ENCODE measurements around the gene PLOD2. TPM values are rescaled to one million over a fixed set of nuclear protein-coding genes. Genes with fewer than 3 reads are reported as not detected.

The PLOD2 gene
- total RNA-seq, 6 experiments from 2014 or later = 22.7 to 196 (median 57.6) TPM

DNA sequence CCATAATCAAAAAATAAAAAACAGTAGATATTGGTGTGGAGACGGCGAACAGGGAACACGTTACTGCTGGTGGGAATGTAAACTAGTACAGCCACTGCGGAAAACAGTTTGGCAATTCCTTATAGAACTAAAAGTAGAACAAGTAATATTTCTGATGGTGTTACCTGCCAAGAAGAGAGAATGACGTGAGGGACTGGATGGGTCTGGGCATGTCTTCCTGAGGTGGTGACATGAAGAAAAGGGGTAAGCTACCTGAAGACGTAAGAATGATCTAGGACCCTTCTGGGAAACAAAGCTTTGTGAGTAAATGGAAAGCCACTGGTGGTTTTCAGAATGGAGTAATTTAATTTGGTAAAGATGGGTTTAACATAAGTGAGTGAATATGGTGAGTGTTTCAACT lies 19.4 kb upstream of the PLOD2 start:
- WGBS (ENCODE audit: insufficient coverage, low coverage, low lambda C conversion rate, missing lambda C conversion rate) = 76% methylated on average over 6 of the region's 6 CpGs
- no peak overlapping the region for H3K4me3 ChIP-seq
- no peak for ATAC-seq

DNA sequence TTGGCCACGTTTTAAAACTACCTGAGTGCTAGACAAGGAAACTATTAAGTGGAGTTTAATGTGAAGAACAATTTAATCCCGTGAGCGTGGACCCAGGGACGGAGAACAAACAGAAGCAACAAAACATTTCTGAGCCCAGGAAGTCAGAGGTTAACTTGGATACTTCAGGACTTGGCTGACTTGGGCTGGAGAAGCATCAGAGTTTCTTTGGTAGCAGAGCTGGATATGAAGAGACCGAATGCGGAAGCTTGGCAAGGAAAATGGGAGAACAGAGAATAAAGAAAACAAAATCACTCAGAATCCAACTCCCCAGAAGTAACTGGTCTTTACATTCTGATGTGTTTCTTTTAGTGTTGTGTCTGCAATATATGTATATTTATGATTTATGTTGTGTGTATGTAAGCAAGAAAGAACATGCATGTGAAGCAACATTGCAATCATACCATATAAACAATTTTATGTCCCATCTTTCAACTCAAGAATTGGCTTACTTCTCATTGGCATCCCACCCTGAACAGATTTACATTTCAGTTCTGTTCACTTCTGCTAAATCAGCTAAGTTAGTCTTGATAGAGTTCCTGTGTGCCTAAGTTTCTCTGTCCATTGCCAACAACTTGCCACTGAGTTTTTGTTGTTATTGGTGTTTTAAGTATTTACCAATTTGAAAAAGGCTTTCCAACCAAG lies 17.2 kb upstream of the PLOD2 start:
- ATAC-seq (no peak), DNase-seq (no peak)
- no peak overlapping the region for H3K27ac ChIP-seq
- H3K27me3 ChIP-seq = no peaks in the 10 kb centered on the region
- no peaks in the 10 kb centered on the region for H3K9me3 ChIP-seq
- H3K4me3 ChIP-seq = no peak overlapping the region
- no peaks in the 10 kb centered on the region for H3K4me1 ChIP-seq
- intact Hi-C loops (cut with DNase I) = no loop called here
- 64% methylated on average over 4 of the region's 6 CpGs for WGBS (ENCODE audit: insufficient coverage, low coverage, low lambda C conversion rate, missing lambda C conversion rate)
- TF ChIP-seq CTCF (IDR thresholded peaks at IDR 0.05) (no peak), POLR2A (IDR thresholded peaks at IDR 0.05) (no peak)
- H3K36me3 ChIP-seq = peaks cover 0 to 2% (median 0%) of the 10 kb centered on the region in 4 donors

More for the DNA sequence above, 19.4 kb upstream of the PLOD2 start:
- TF ChIP-seq CTCF (IDR thresholded peaks at IDR 0.05) = no peak
- TF ChIP-seq POLR2A (IDR thresholded peaks at IDR 0.05) = no peak
- H3K9me3 ChIP-seq = no peaks in the 10 kb centered on the region
- no peaks in the 10 kb centered on the region for H3K27me3 ChIP-seq
- H3K27ac ChIP-seq = no peak overlapping the region
- intact Hi-C loops (cut with DNase I) = loop anchor here in 1 of 2 donors (10.0 kb wide), 1 partner anchor 116 kb away; no protein-coding TSS in a partner anchor
- H3K4me1 ChIP-seq = no peaks in the 10 kb centered on the region
- no peak for DNase-seq
- peaks cover 0 to 2% (median 0%) of the 10 kb centered on the region in 4 donors for H3K36me3 ChIP-seq

DNA sequence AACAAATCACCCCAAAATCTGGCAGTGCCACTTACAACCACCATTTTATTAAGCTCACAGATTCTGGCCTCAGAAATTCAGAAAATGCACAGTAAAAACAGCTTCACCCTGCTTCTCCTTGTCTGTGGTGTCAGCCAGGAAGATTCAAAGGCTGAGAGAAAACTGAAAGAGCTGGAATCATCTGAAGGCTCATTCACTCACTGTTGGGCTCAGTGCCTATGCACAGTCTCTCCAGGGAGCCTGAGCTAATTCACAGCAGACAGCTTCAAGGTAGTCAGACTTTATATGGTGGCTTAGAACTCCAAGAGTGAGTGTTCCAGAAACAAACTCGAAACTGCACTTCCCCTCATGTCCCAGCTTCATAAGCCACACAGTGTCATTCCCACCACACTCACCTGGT lies 16.5 kb upstream of the PLOD2 start:
- no peak for TF ChIP-seq POLR2A (IDR thresholded peaks at IDR 0.05)
- TF ChIP-seq CTCF (IDR thresholded peaks at IDR 0.05) = no peak
- no peak overlapping the region for H3K27ac ChIP-seq
- DNase-seq (no peak), ATAC-seq (no peak)
- intact Hi-C loops (cut with DNase I) = no loop called here
- H3K9me3 ChIP-seq = no peaks in the 10 kb centered on the region
- no peaks in the 10 kb centered on the region for H3K4me1 ChIP-seq
- peaks cover 0 to 2% (median 0%) of the 10 kb centered on the region in 4 donors for H3K36me3 ChIP-seq
- WGBS (ENCODE audit: insufficient coverage, low coverage, low lambda C conversion rate, missing lambda C conversion rate) = no CpG with 5 or more reads among the region's 1 CpG
- no peak overlapping the region for H3K4me3 ChIP-seq
- no peaks in the 10 kb centered on the region for H3K27me3 ChIP-seq

DNA sequence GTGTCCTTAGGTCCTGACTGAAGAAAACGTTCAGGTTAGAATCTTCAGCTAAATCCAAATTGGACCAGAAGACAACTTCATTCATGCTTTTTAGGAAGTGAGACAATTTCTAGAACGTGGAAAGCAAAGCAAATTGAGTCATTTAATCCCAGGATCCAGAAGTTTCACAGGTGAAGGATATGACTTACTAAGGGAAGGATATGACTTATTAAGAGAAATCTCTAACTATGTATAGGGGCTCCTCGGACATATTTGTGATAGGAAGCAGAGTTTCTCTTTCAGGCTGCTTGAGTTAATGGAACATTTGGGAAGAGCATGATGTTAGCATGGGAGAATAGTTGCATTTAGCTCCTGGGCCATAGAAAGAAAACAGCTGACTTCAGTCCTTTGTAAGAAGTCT lies 16.1 kb upstream of the PLOD2 start:
- H3K36me3 ChIP-seq = no peaks in the 10 kb centered on the region
- H3K4me3 ChIP-seq = no peak overlapping the region
- TF ChIP-seq POLR2A (IDR thresholded peaks at IDR 0.05) = no peak
- no peak for TF ChIP-seq CTCF (IDR thresholded peaks at IDR 0.05)
- DNase-seq = no peak
- intact Hi-C loops (cut with DNase I) = no loop called here
- WGBS (ENCODE audit: insufficient coverage, low coverage, low lambda C conversion rate, missing lambda C conversion rate) = 66% methylated on average over 3 of the region's 3 CpGs
- no peak for ATAC-seq
- H3K27me3 ChIP-seq = no peaks in the 10 kb centered on the region
- H3K4me1 ChIP-seq = no peaks in the 10 kb centered on the region
- no peak overlapping the region for H3K27ac ChIP-seq
- H3K9me3 ChIP-seq = no peaks in the 10 kb centered on the region
